Measurements from ENCODE around the gene STAG2. TPM values are rescaled to one million over a fixed set of nuclear protein-coding genes. Genes with fewer than 3 reads are reported as not detected.

The STAG2 gene
- total and polyA plus RNA-seq, 3 donors from 2014 or later = 9.4 to 26.7 (median 17.6) TPM

DNA sequence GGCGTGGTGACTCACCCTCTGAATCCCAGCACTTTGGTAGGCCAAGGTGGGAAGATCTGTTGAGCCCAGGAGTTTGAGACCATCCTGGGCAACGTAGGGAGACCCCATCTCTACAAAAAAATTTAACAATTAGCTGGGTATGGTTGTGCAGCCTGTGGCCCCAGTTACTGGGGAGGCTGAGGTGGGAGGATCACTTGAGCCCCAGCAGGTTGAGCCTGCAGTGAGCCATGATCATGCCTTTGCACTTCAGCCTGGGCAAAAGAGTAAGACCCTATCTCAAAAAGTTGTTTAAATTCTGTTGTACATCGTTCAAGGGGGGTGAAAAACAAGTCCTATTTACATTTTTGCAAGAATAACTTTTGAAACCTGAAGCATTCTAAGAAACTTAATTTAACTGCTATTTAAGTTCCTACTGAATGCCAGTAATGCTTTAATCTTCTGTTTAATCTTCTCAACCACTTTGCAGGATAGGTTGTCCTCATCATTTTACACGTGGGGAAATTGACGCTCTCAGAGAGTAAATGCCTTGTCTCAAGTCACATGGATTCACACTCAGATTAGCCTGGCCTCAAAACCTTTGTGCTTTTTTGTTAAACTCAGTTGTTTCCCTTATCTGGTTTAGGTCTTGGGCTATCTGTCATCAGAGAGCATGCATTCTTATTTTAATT is 7.0 kb downstream of the STAG2 start:
- Histone ChIP-seq H3K36me3 (ENCODE audit: low read depth, missing control alignments) (no peaks in the 10 kb centered on the region), H3K27ac (no peak overlapping the region), H3K4me1 (no peaks in the 10 kb centered on the region), H3K9me3 (no peaks in the 10 kb centered on the region), H3K4me3 (no peak overlapping the region), H3K27me3 (no peaks in the 10 kb centered on the region)
- 58 to 64% methylated on average over 4 of the region's 5 CpGs for WGBS, 2 donors
- intact Hi-C loops (cut with DNase I; ENCODE audit: low total_unique reads) = no loop called here
- TF ChIP-seq, protein P1, sequence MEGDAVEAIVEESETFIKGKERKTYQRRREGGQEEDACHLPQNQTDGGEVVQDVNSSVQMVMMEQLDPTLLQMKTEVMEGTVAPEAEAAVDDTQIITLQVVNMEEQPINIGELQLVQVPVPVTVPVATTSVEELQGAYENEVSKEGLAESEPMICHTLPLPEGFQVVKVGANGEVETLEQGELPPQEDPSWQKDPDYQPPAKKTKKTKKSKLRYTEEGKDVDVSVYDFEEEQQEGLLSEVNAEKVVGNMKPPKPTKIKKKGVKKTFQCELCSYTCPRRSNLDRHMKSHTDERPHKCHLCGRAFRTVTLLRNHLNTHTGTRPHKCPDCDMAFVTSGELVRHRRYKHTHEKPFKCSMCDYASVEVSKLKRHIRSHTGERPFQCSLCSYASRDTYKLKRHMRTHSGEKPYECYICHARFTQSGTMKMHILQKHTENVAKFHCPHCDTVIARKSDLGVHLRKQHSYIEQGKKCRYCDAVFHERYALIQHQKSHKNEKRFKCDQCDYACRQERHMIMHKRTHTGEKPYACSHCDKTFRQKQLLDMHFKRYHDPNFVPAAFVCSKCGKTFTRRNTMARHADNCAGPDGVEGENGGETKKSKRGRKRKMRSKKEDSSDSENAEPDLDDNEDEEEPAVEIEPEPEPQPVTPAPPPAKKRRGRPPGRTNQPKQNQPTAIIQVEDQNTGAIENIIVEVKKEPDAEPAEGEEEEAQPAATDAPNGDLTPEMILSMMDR (IDR thresholded peaks at IDR 0.05) = no peak
- TF ChIP-seq POLR2A (IDR thresholded peaks at IDR 0.05) = no peak
- no peak for DNase-seq

DNA sequence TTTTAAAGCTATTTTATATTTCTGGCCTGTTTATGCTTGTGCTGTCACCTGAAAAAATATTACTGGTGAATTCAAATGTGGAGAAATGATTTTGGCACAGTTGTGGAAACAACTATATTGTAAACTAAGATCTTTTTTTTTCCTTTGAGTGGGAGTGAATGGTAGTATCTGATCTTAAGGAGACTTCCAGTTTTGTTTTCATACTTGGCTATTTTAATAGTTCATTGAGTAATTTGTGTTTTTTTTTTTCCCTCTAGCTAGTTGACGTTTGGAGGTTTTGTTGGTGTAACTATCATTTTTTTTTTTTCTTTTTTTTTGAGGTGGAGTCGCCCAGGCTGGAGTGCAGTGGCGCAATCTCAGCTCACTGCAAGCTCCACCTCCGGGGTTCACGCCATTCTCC is 10.5 kb downstream of the STAG2 start:
- DNase-seq = no peak
- Histone ChIP-seq H3K27ac (no peak overlapping the region), H3K36me3 (ENCODE audit: low read depth, missing control alignments) (no peaks in the 10 kb centered on the region), H3K27me3 (no peaks in the 10 kb centered on the region), H3K4me1 (no peaks in the 10 kb centered on the region), H3K4me3 (no peak overlapping the region), H3K9me3 (no peaks in the 10 kb centered on the region)
- intact Hi-C loops (cut with DNase I; ENCODE audit: low total_unique reads) = no loop called here
- WGBS, 2 donors = 61 to 68% methylated on average over 5 of the region's 5 CpGs
- TF ChIP-seq POLR2A (IDR thresholded peaks at IDR 0.05) = no peak
- TF ChIP-seq, protein P1 (IDR thresholded peaks at IDR 0.05) = no peak

DNA sequence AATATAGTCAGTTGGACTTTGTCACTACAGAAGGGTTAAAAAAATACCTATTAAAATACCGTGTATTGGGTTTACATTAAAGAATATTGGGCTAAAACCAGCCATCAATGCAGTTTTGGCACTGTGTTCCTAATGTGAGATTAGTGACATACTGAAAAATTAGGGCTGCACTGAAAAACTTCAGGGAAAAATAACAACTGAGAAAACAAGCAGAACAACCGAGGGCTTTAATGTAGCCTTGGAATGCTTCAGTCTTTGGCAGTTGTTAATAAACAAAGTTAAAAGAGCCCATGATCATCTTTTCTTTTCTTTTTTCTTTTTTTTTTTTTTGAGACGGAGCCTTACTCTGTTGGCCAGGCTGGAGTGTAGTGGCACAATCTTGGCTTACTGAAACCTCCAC is 12.4 kb downstream of the STAG2 start:
- H3K9me3 ChIP-seq = no peaks in the 10 kb centered on the region
- intact Hi-C loops (cut with DNase I; ENCODE audit: low total_unique reads) = no loop called here
- H3K4me1 ChIP-seq = no peaks in the 10 kb centered on the region
- WGBS, 2 donors = 53 to 64% methylated on average over 3 of the region's 3 CpGs
- no peak for TF ChIP-seq POLR2A (IDR thresholded peaks at IDR 0.05)
- TF ChIP-seq, protein P1 (IDR thresholded peaks at IDR 0.05) = no peak
- H3K36me3 ChIP-seq (ENCODE audit: low read depth, missing control alignments) = no peaks in the 10 kb centered on the region
- H3K4me3 ChIP-seq = no peak overlapping the region
- DNase-seq = no peak
- no peak overlapping the region for H3K27ac ChIP-seq
- H3K27me3 ChIP-seq = no peaks in the 10 kb centered on the region

DNA sequence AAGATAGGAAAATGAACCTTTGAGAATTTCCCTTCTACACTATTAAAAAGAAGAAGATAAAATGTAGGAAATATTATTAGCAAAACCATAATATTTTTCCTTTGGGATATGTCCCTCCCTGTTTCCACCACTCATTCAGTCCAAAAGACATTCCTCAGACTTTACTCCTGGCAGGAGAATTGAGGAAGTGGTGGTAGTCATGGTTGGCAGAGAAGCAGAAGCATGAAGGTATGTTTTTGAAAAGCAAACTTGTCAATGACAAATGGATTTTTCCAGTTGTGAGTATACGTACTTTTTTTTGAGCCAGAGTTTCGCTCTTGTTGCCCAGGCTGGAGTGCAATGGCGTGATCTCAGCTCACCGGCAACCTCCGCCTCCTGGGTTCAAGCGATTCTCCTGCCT is 13.7 kb downstream of the STAG2 start:
- no peak for TF ChIP-seq POLR2A (IDR thresholded peaks at IDR 0.05)
- TF ChIP-seq, protein P1 (IDR thresholded peaks at IDR 0.05) = no peak
- DNase-seq = no peak
- WGBS, 2 donors = 80 to 86% methylated on average over 1 to 6 of the region's 6 CpGs
- Histone ChIP-seq H3K4me3 (no peak overlapping the region), H3K27me3 (no peaks in the 10 kb centered on the region), H3K27ac (no peak overlapping the region), H3K36me3 (ENCODE audit: low read depth, missing control alignments) (no peaks in the 10 kb centered on the region), H3K9me3 (no peaks in the 10 kb centered on the region), H3K4me1 (no peaks in the 10 kb centered on the region)
- intact Hi-C loops (cut with DNase I; ENCODE audit: low total_unique reads) = no loop called here

DNA sequence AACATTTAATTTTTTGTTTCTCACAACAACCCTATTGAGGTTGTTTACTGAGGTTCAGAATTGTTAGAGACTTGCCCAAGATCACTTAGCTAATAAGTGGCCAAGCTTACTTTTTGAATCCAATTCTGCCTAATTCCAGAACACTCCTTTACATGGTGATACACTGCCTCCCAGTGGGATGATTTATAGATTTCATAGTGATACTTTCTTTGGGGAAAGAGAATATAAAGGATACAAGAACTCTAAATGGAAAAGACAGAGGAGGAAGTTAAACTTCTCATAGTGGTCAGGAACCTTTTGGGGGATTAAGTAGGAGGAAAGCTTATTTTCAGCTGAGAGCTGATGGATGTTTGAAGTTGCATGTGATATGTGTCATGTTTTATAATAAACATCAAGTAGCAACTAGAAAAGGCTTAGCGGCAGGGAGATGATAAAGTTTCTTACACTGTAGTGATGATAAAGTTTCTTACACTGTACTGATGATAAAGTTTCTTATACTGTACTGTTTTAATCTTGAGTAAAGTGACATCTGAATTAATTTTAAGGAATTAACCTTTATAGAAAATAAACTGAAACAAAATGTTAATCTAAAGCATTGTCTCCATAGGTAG is 15.3 kb downstream of the STAG2 start:
- no peak overlapping the region for H3K27ac ChIP-seq
- intact Hi-C loops (cut with DNase I; ENCODE audit: low total_unique reads) = no loop called here
- TF ChIP-seq, protein P1 (IDR thresholded peaks at IDR 0.05) = no peak
- no peak for TF ChIP-seq POLR2A (IDR thresholded peaks at IDR 0.05)
- no peak overlapping the region for H3K4me3 ChIP-seq
- 42 to 70% methylated on average over 1 of the region's 1 CpG for WGBS, 2 donors
- no peaks in the 10 kb centered on the region for H3K4me1 ChIP-seq
- no peaks in the 10 kb centered on the region for H3K36me3 ChIP-seq (ENCODE audit: low read depth, missing control alignments)
- no peaks in the 10 kb centered on the region for H3K9me3 ChIP-seq
- DNase-seq = no peak
- no peaks in the 10 kb centered on the region for H3K27me3 ChIP-seq
